GM12878 (cell line): ENCODE data around the gene RAP1A. TPM values are rescaled to one million over a fixed set of nuclear protein-coding genes. Genes with fewer than 3 reads are reported as not detected.

ENCODE experiments used
- ATAC-seq: fragments of 200-7000 bp; cut with Tn5 transposase; 3 replicates; pipeline ENCODE4 v1.9.1; 2020; ENCODE audit warnings: mild to moderate bottlenecking, moderate library complexity
- BruUV-seq: library from RNA; stranded (reverse); fragments of 400-500 nt; replicated peaks from 2 replicates; lab custom pipeline; 2021; lab: Mats Ljungman, UMichigan
- CTCF ChIA-PET: fragments of 300-600 bp; sonication (Branson Sonifier 250); formaldehyde crosslinking; extraction: SDS; loops from one replicate; lab custom pipeline; 2021; ENCODE audit warnings: inconsistent platforms; lab: Yijun Ruan, JAX
- POLR2A ChIA-PET: fragments of 350-600 bp; formaldehyde crosslinking; extraction: SDS; loops from one replicate; lab custom pipeline; 2021; ENCODE audit warnings: inconsistent platforms; lab: Charles Lee
- RAD21 ChIA-PET: fragments of 300-600 bp; sonication (Branson Sonifier 250); formaldehyde crosslinking; loops from one replicate; lab custom pipeline; 2023; ENCODE audit warnings: antibody characterized with exemption; ENCODE audit not compliant: unreplicated experiment; lab: Charles Lee
- SMC1A ChIA-PET: fragments of 300-600 bp; sonication (Branson Sonifier 250); formaldehyde crosslinking; loops from one replicate; lab custom pipeline; 2023; ENCODE audit not compliant: unreplicated experiment, uncharacterized antibody; lab: Charles Lee
- DNase-seq: peaks from one replicate; pipeline ENCODE4 v3.0.0-alpha.2; 2011; ENCODE audit warnings: low read depth, low spot score
- FAIRE-seq: peaks from 3 replicates; lab custom pipeline; 2011; peaks lifted over from hg19 to GRCh38; lab: Jason Lieb, UNC
- H2AFZ ChIP-seq: 2 replicates; pipeline ENCODE4 v1.6.0; 2011; ENCODE audit warnings: low read depth, low read length, control low read depth; ENCODE audit not compliant: control insufficient read depth
- H3K27ac ChIP-seq: 2 replicates; pipeline ENCODE4 v1.5.1; 2011; ENCODE audit warnings: control low read depth; ENCODE audit not compliant: control insufficient read depth, insufficient read depth
- H3K27me3 ChIP-seq, 2 experiments: replicated peaks in 1 of 2; 2 replicates each; pipeline versions ENCODE4 v1.6.0 to v1.6.1; 2011; ENCODE audit warnings: low read length in 1 of 2; ENCODE audit not compliant: control insufficient read depth in 2 of 2, insufficient read depth in 2 of 2
- H3K36me3 ChIP-seq, 2 experiments: 2 replicates each; pipeline ENCODE4 v1.5.1; 2011; ENCODE audit warnings: low read length in 1 of 2; ENCODE audit not compliant: control insufficient read depth in 2 of 2, insufficient read depth in 2 of 2
- H3K4me1 ChIP-seq: 2 replicates; pipeline ENCODE4 v1.6.1; 2011; ENCODE audit warnings: mild to moderate bottlenecking, low read length, moderate library complexity, mixed read lengths; ENCODE audit not compliant: control insufficient read depth, insufficient read depth
- H3K4me2 ChIP-seq: 2 replicates; pipeline ENCODE4 v1.6.0; 2011; ENCODE audit warnings: control low read depth; ENCODE audit not compliant: control insufficient read depth, insufficient read depth
- H3K4me3 ChIP-seq: fragments of 200-600 bp; sonication (generic); 2 replicates; pipeline ENCODE4 v1.5.1; 2016
- H3K79me2 ChIP-seq: 2 replicates; pipeline ENCODE4 v1.6.0; 2011; ENCODE audit warnings: low read length; ENCODE audit not compliant: control insufficient read depth, insufficient read depth
- H3K9ac ChIP-seq: 2 replicates; pipeline ENCODE4 v1.8.0; 2011; ENCODE audit warnings: low read length, control low read depth, mixed read lengths; ENCODE audit not compliant: control insufficient read depth, insufficient read depth
- H3K9me3 ChIP-seq: replicated peaks from 3 replicates; pipeline ENCODE4 v1.5.1; 2011; ENCODE audit warnings: mild to moderate bottlenecking, low read length; ENCODE audit not compliant: control insufficient read depth, insufficient read depth
- H4K20me1 ChIP-seq: 2 replicates; pipeline ENCODE4 v1.6.0; 2011; ENCODE audit not compliant: control insufficient read depth, insufficient read depth
- FOS ChIP-seq: IDR thresholded peaks from 3 replicates; pipeline ENCODE4 v1.6.1; 2011; ENCODE audit warnings: borderline replicate concordance; ENCODE audit not compliant: insufficient read length; ENCODE audit errors: extremely low read depth
- MLLT1 ChIP-seq: fragments of 450-650 bp; IDR thresholded peaks from 2 replicates; pipeline ENCODE4 v1.6.1; 2016; ENCODE audit warnings: mild to moderate bottlenecking
- NFIC ChIP-seq: IDR thresholded peaks from 2 replicates; pipeline ENCODE4 v1.6.1; 2012; ENCODE audit warnings: low read depth, mild to moderate bottlenecking, inconsistent platforms, low read length, moderate library complexity
- PAX8 ChIP-seq: fragments of 450-650 bp; IDR thresholded peaks from 2 replicates; pipeline ENCODE4 v1.6.1; 2017; ENCODE audit warnings: mild to moderate bottlenecking, moderate library complexity
- SPI1 ChIP-seq: IDR thresholded peaks from 2 replicates; pipeline ENCODE4 v1.6.1; 2011; ENCODE audit warnings: low read depth, mild to moderate bottlenecking, low read length, moderate library complexity, borderline replicate concordance; ENCODE audit not compliant: insufficient read depth
- ZNF384 ChIP-seq: IDR thresholded peaks from 2 replicates; pipeline ENCODE4 v1.6.1; 2012; ENCODE audit warnings: low read depth, mild to moderate bottlenecking, low read length, improper control_type of control experiment, borderline replicate concordance
- WGBS: methylation state at CpG from one replicate; pipeline ENCODE4 v1.1.6; 2016; ENCODE audit warnings: low lambda C conversion rate; ENCODE audit not compliant: insufficient replicate concordance, insufficient coverage; ENCODE audit errors: missing lambda C conversion rate; 5-methylcytosine and 5-hydroxymethylcytosine counted together
- in situ Hi-C: fragments of 300-500 bp; cut with MboI; formaldehyde crosslinking; loops from 9 replicates; pipeline ENCODE4 v1.14.3; 2018; ENCODE audit warnings: mixed read lengths
- intact Hi-C: fragments of 100-400 bp; cut with micrococcal nuclease; formaldehyde crosslinking; loops from one replicate; pipeline ENCODE4 v1.14.2; 2022; ENCODE audit not compliant: unreplicated experiment
- polyA plus RNA-seq, 11 experiments: library from polyadenylated mRNA; depleted of rRNA in 4 of 11; unstranded in 6 of 11; stranded (reverse) in 5 of 11; fragments of >200 nt; fragmentation: Nextera tagmentation in 4 of 11; fragmentation: Illumina TruSeq in 1 of 11; extraction: Ambion mirVana in 4 of 11; extraction: Trizol in 1 of 11; gene quantifications; 1 replicate in 1 of 11; 2 replicates in 10 of 11; pipeline versions ENCODE4 v1.2.1 to v1.2.3, GENCODE V29; 2011 to 2016; ENCODE audit warnings: inconsistent platforms in 2 of 11, missing spikeins in 2 of 11, low read depth in 1 of 11
- total RNA-seq, 4 experiments: library from RNA; depleted of rRNA in 3 of 4; stranded (reverse); fragments of >200 nt in 3 of 4; fragmentation: Illumina TruSeq in 1 of 4; extraction: Trizol in 1 of 4; gene quantifications; 2 replicates each; pipeline versions ENCODE4 v1.2.1 to v1.2.3, GENCODE V29; 2013 to 2021
- TF ChIP-seq, protein P1 (sequence below): fragments of 450-650 bp; IDR thresholded peaks from 2 replicates; pipeline ENCODE4 v1.6.1; 2016; ENCODE audit warnings: mild to moderate bottlenecking, moderate library complexity, borderline replicate concordance
- TF ChIP-seq, protein P2 (sequence below): fragments of 450-650 bp; IDR thresholded peaks from 2 replicates; pipeline ENCODE4 v1.6.1; 2017; ENCODE audit warnings: mild to moderate bottlenecking, moderate library complexity

RAP1A gene
- total and polyA plus RNA-seq, 10 of the 15 experiments (the other 5 are each of a cell fraction or from before 2014, with no cell fraction given), result 38.4 to 213 (median 86.0) TPM

DNA sequence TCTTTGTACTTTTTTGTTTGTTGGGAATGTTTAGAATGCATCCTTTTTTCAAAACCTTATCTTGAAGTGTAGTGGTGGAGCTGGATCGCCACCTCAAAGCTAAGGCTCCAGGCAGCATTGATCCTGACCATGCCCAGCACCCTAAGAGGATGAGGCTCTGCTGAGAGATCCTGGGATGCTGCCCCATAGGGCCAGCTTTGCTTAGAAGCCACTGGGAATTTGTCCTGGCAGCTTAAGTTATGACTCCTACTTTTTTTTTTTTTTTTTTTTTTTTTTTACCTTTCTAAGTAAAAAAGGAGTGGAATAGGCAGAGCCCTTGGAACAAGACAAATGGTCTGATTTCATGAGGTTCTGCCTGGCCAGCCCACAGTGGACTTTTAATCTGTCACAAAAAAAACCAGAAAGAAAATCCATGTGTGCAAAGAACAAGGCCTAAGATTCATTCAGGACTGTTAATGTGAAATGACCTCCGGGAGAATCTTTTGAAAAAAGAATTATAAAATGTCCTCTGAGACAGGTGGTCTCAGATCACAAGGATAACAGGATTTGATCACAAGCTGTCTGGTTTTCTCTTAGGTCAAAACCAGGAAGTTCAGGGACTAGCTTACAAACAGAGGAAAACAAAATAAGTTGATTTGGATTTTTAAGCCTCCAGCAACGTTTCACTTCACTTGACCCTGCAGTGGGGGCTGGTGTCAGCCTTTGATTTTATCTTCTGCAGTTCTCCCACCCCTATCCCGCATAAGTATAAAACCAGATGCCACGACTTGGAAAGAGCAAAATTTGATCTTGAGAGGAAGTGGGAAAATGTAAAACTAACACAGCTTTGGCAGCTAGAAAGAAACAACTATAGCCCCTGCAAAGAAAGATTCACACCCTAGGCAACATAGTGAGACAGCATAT, 25.9 kb upstream of the RAP1A start:
- H3K4me2 ChIP-seq, result peak overlapping the region; percentile 67
- SMC1A ChIA-PET, result interaction anchor here (0.6 to 16.7 kb wide), 29 partner anchors 9 to 379 kb away, joined by 3 to 446 read pairs (median 6); partner anchors contain the start of gene RAP1A
- DNase-seq (no peak), ATAC-seq (no peak), FAIRE-seq (no peak)
- peak overlapping the region; percentile 83 for H3K27ac ChIP-seq
- TSS peak; percentile 98 for BruUV-seq
- WGBS, result 11% methylated on average over 5 of the region's 5 CpGs
- intact Hi-C loops, result loop anchor here (2.0 to 5.0 kb wide), 2 partner anchors 34 to 85 kb away; no protein-coding TSS in a partner anchor
- H3K4me1 ChIP-seq, result peaks cover 79% of the 10 kb centered on the region
- H2AFZ ChIP-seq, result peak overlapping the region; percentile 45
- in situ Hi-C loops, result loop anchor here (10.0 kb wide), 1 partner anchor 79 kb away; no protein-coding TSS in a partner anchor
- CTCF ChIA-PET, result interaction anchor here (0.6 to 7.6 kb wide), 20 partner anchors 9 to 378 kb away, joined by 3 to 86 read pairs (median 5); no protein-coding TSS in a partner anchor
- H4K20me1 ChIP-seq, result no peaks in the 10 kb centered on the region
- H3K4me3 ChIP-seq, result peak overlapping the region; percentile 54
- H3K9me3 ChIP-seq, result no peaks in the 10 kb centered on the region
- RAD21 ChIA-PET, result interaction anchor here (0.6 to 11.4 kb wide), 26 partner anchors 9 to 379 kb away, joined by 3 to 331 read pairs (median 5); partner anchors contain the start of genes ADORA3, RAP1A and TMIGD3
- H3K9ac ChIP-seq, result peak overlapping the region; percentile 71
- no peaks in the 10 kb centered on the region; the same call in 1 of the 2 replicates for H3K79me2 ChIP-seq
- POLR2A ChIA-PET, result interaction anchor here (0.5 to 7.1 kb wide), 24 partner anchors 9 to 1111 kb away, joined by 3 to 130 read pairs (median 4); partner anchors contain the start of gene RAP1A
- H3K27me3 ChIP-seq, result no peaks in the 10 kb centered on the region
- H3K36me3 ChIP-seq, result no peaks in the 10 kb centered on the region
- TF ChIP-seq PAX8 (0 out of 2 replicates have a peak, but pooled peaks have one; percentile 0), FOS (no peak), SPI1 (peak; percentile 59; the same call in 1 of the 2 replicates), NFIC (no peak), MLLT1 (peak; percentile 12; the same call in 1 of the 2 replicates), ZNF384 (peak; percentile 30; the same call in 1 of the 2 replicates)
- TF ChIP-seq, protein P1, sequence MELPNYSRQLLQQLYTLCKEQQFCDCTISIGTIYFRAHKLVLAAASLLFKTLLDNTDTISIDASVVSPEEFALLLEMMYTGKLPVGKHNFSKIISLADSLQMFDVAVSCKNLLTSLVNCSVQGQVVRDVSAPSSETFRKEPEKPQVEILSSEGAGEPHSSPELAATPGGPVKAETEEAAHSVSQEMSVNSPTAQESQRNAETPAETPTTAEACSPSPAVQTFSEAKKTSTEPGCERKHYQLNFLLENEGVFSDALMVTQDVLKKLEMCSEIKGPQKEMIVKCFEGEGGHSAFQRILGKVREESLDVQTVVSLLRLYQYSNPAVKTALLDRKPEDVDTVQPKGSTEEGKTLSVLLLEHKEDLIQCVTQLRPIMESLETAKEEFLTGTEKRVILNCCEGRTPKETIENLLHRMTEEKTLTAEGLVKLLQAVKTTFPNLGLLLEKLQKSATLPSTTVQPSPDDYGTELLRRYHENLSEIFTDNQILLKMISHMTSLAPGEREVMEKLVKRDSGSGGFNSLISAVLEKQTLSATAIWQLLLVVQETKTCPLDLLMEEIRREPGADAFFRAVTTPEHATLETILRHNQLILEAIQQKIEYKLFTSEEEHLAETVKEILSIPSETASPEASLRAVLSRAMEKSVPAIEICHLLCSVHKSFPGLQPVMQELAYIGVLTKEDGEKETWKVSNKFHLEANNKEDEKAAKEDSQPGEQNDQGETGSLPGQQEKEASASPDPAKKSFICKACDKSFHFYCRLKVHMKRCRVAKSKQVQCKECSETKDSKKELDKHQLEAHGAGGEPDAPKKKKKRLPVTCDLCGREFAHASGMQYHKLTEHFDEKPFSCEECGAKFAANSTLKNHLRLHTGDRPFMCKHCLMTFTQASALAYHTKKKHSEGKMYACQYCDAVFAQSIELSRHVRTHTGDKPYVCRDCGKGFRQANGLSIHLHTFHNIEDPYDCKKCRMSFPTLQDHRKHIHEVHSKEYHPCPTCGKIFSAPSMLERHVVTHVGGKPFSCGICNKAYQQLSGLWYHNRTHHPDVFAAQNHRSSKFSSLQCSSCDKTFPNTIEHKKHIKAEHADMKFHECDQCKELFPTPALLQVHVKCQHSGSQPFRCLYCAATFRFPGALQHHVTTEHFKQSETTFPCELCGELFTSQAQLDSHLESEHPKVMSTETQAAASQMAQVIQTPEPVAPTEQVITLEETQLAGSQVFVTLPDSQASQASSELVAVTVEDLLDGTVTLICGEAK, result 0 out of 2 replicates have a peak, but pooled peaks have one; percentile 8
- TF ChIP-seq, protein P2, sequence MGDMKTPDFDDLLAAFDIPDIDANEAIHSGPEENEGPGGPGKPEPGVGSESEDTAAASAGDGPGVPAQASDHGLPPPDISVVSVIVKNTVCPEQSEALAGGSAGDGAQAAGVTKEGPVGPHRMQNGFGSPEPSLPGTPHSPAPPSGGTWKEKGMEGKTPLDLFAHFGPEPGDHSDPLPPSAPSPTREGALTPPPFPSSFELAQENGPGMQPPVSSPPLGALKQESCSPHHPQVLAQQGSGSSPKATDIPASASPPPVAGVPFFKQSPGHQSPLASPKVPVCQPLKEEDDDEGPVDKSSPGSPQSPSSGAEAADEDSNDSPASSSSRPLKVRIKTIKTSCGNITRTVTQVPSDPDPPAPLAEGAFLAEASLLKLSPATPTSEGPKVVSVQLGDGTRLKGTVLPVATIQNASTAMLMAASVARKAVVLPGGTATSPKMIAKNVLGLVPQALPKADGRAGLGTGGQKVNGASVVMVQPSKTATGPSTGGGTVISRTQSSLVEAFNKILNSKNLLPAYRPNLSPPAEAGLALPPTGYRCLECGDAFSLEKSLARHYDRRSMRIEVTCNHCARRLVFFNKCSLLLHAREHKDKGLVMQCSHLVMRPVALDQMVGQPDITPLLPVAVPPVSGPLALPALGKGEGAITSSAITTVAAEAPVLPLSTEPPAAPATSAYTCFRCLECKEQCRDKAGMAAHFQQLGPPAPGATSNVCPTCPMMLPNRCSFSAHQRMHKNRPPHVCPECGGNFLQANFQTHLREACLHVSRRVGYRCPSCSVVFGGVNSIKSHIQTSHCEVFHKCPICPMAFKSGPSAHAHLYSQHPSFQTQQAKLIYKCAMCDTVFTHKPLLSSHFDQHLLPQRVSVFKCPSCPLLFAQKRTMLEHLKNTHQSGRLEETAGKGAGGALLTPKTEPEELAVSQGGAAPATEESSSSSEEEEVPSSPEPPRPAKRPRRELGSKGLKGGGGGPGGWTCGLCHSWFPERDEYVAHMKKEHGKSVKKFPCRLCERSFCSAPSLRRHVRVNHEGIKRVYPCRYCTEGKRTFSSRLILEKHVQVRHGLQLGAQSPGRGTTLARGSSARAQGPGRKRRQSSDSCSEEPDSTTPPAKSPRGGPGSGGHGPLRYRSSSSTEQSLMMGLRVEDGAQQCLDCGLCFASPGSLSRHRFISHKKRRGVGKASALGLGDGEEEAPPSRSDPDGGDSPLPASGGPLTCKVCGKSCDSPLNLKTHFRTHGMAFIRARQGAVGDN, result peak; percentile 17; the same call in 1 of the 2 replicates
